Small intestine (tissue), 7 donors: ENCODE data around the gene BACH2. TPM values are rescaled to one million over a fixed set of nuclear protein-coding genes. Genes with fewer than 3 reads are reported as not detected.
"Not testable (repeated sequence)": the region's sequence is repeated elsewhere in the genome, so short reads cannot be mapped to it uniquely, and the experiment has no call there.

Source experiments
- DNase-seq, 2 donors: peaks; one replicate each; pipeline versions ENCODE4 v3.0.0 to v3.0.0-alpha.2; 2013
- FAIRE-seq: peaks from 2 replicates; lab custom pipeline; 2012; peaks lifted over from hg19 to GRCh38; lab: Jason Lieb, UNC
- H3K27ac ChIP-seq, 3 donors: one replicate each; pipeline ENCODE4 v1.5.1; 2013; ENCODE audit warnings: low read length in 2 of 3, mild to moderate bottlenecking in 2 of 3, control low read depth in 1 of 3, inconsistent platforms in 1 of 3, low read depth in 1 of 3, moderate library complexity in 1 of 3
- H3K27me3 ChIP-seq, 3 donors: one replicate each; pipeline ENCODE4 v1.6.1; 2013; ENCODE audit warnings: low read length in 3 of 3, inconsistent platforms in 1 of 3; ENCODE audit not compliant: control insufficient read depth in 3 of 3, insufficient read depth in 3 of 3
- H3K36me3 ChIP-seq, 3 donors: one replicate each; pipeline ENCODE4 v1.6.1; 2013; ENCODE audit warnings: low read length in 3 of 3, inconsistent platforms in 1 of 3, low read depth in 1 of 3, mild to moderate bottlenecking in 1 of 3, moderate library complexity in 1 of 3; ENCODE audit not compliant: control insufficient read depth in 3 of 3, insufficient read depth in 2 of 3
- H3K4me1 ChIP-seq, 3 donors: one replicate each; pipeline ENCODE4 v1.6.1; 2013; ENCODE audit warnings: low read length in 2 of 3, inconsistent platforms in 1 of 3, low read depth in 1 of 3, mild to moderate bottlenecking in 1 of 3, moderate library complexity in 1 of 3; ENCODE audit not compliant: control insufficient read depth in 3 of 3, insufficient read depth in 2 of 3
- H3K4me3 ChIP-seq, 3 donors: one replicate each; pipeline ENCODE4 v1.5.1; 2013; ENCODE audit warnings: low read length in 3 of 3, control low read depth in 1 of 3, inconsistent platforms in 1 of 3, low read depth in 1 of 3, mild to moderate bottlenecking in 1 of 3, moderate library complexity in 1 of 3
- H3K9me3 ChIP-seq, 2 donors: one replicate each; pipeline ENCODE4 v1.6.1; 2013; ENCODE audit warnings: low read depth in 1 of 2, low read length in 1 of 2; ENCODE audit not compliant: control insufficient read depth in 2 of 2, insufficient read depth in 1 of 2
- WGBS, 3 donors: extraction: QIAGEN DNeasy Blood & Tissue Kit; methylation state at CpG; one replicate each; pipeline ENCODE4 v1.1.7; 2013; 5-methylcytosine and 5-hydroxymethylcytosine counted together
- polyA plus RNA-seq, 4 donors: library from polyadenylated mRNA; stranded (reverse) in 3 of 4; unstranded in 1 of 4; fragments of 200-250 nt in 3 of 4; fragments of 120-200 nt in 1 of 4; gene quantifications; one replicate each; pipeline versions ENCODE4 v1.2.1 to v1.2.3, GENCODE V29; 2013
- donor health status: healthy with polysubstance abuse.
- donor health status: control.
- donor health status: control.
- donor health status: Bipolar disorder and iron deficiency.
- donor health status: healthy.

The BACH2 gene
- polyA plus RNA-seq, 4 donors = under 0.01 to 1.4 (median 0.67) TPM; not detected in 1

- WGBS, 3 donors = 10 to 17% (median 14%) methylated on average over 7 to 11 of the region's 11 CpGs
- H3K9me3 ChIP-seq, H3K4me3 ChIP-seq, DNase-seq, H3K4me1 ChIP-seq, H3K36me3 ChIP-seq, H3K27ac ChIP-seq, FAIRE-seq: not testable (repeated sequence)
- peaks cover 0 to 29% (median 7%) of the 10 kb centered on the region in 3 donors for H3K27me3 ChIP-seq
Measured at GRCh38 chr6:89890845-89891528, 405.7 kb downstream of the BACH2 start.

- Histone ChIP-seq H3K36me3 (no peaks in the 10 kb centered on the region), H3K27me3 (peaks cover 0 to 29% (median 5%) of the 10 kb centered on the region in 3 donors), H3K4me3 (no peak overlapping the region), H3K27ac (no peak overlapping the region), H3K4me1 (no peaks in the 10 kb centered on the region), H3K9me3 (no peaks in the 10 kb centered on the region)
- FAIRE-seq (no peak), DNase-seq (no peak)
- WGBS, 3 donors = 44 to 74% (median 50%) methylated on average over 3 of the region's 3 CpGs
Measured at GRCh38 chr6:89888871-89889270, 407.8 kb downstream of the BACH2 start.

GRCh38 chr6:89888138-89888514 is 408.5 kb downstream of the BACH2 start:
- Histone ChIP-seq H3K4me1 (no peaks in the 10 kb centered on the region), H3K36me3 (no peaks in the 10 kb centered on the region), H3K4me3 (no peak overlapping the region), H3K27me3 (peaks cover 0 to 29% (median 5%) of the 10 kb centered on the region in 3 donors), H3K27ac (no peak overlapping the region), H3K9me3 (no peaks in the 10 kb centered on the region)
- WGBS, 3 donors = 87 to 92% (median 91%) methylated on average over 5 to 7 of the region's 7 CpGs
- DNase-seq (no peak), FAIRE-seq (no peak)

GRCh38 chr6:89887452-89888137 is 409.0 kb downstream of the BACH2 start:
- Histone ChIP-seq H3K27ac (no peak overlapping the region), H3K36me3 (no peaks in the 10 kb centered on the region), H3K4me3 (no peak overlapping the region), H3K9me3 (no peaks in the 10 kb centered on the region), H3K27me3 (peaks cover 0 to 29% (median 5%) of the 10 kb centered on the region in 3 donors), H3K4me1 (no peaks in the 10 kb centered on the region)
- WGBS, 3 donors = 25 to 47% (median 42%) methylated on average over 38 to 43 of the region's 43 CpGs
- DNase-seq = no peak
- no peak for FAIRE-seq

GRCh38 chr6:89886378-89887120 is 410.1 kb downstream of the BACH2 start:
- DNase-seq (no peak), FAIRE-seq (no peak)
- H3K27ac ChIP-seq = no peak overlapping the region
- H3K4me1 ChIP-seq = no peaks in the 10 kb centered on the region
- H3K9me3 ChIP-seq = no peaks in the 10 kb centered on the region
- 89 to 93% (median 92%) methylated on average over 44 of the region's 44 CpGs for WGBS, 3 donors
- peaks cover 0 to 25% (median 5%) of the 10 kb centered on the region in 3 donors for H3K27me3 ChIP-seq
- no peak overlapping the region for H3K4me3 ChIP-seq
- no peaks in the 10 kb centered on the region for H3K36me3 ChIP-seq
